Stimulated activated naive CD8-positive, alpha-beta T cell treated with anti-CD3 and anti-CD28 coated beads, Interleukin-15, Interleukin-2, amounts not matched to agents 100 ng/mL and 50 ng/mL, for 24 hours (primary cell): ENCODE results near the gene CIB4.

Experiments used
- H3K27ac Mint-ChIP-seq: one replicate; pipeline ENCODE4 v1.8.0; 2021; ENCODE audit warnings: mild to moderate bottlenecking, mixed read lengths
- H3K27me3 Mint-ChIP-seq: one replicate; pipeline ENCODE4 v1.8.0; 2021; ENCODE audit warnings: mixed read lengths
- H3K36me3 Mint-ChIP-seq: one replicate; pipeline ENCODE4 v1.8.0; 2021; ENCODE audit warnings: low read depth, mixed read lengths
- H3K4me1 Mint-ChIP-seq: one replicate; pipeline ENCODE4 v1.8.0; 2021; ENCODE audit warnings: low read depth, mixed read lengths
- H3K4me3 Mint-ChIP-seq: one replicate; pipeline ENCODE4 v1.8.0; 2021; ENCODE audit warnings: mild to moderate bottlenecking, mixed read lengths
- H3K9me3 Mint-ChIP-seq: one replicate; pipeline ENCODE4 v1.8.0; 2021; ENCODE audit warnings: mixed read lengths

The CIB4 gene

GRCh38 chr2:26627350-26628105 is 13.6 kb downstream of the CIB4 start:
- H3K4me1 Mint-ChIP-seq = no peaks in the 10 kb centered on the region
- no peaks in the 10 kb centered on the region for H3K36me3 Mint-ChIP-seq
- no peak overlapping the region for H3K27ac Mint-ChIP-seq
- H3K27me3 Mint-ChIP-seq = no peaks in the 10 kb centered on the region
- no peak overlapping the region for H3K4me3 Mint-ChIP-seq
- no peaks in the 10 kb centered on the region for H3K9me3 Mint-ChIP-seq

- no peaks in the 10 kb centered on the region for H3K36me3 Mint-ChIP-seq
- no peak overlapping the region for H3K27ac Mint-ChIP-seq
- H3K9me3 Mint-ChIP-seq = no peaks in the 10 kb centered on the region
- no peaks in the 10 kb centered on the region for H3K27me3 Mint-ChIP-seq
- H3K4me1 Mint-ChIP-seq = no peaks in the 10 kb centered on the region
- no peak overlapping the region for H3K4me3 Mint-ChIP-seq
These were observed 14.6 kb downstream of the CIB4 start for GRCh38 chr2:26626606-26627005.

GRCh38 chr2:26623541-26624495 is 17.3 kb downstream of the CIB4 start:
- Mint-ChIP-seq H3K27ac (no peak overlapping the region), H3K4me1 (no peaks in the 10 kb centered on the region), H3K36me3 (no peaks in the 10 kb centered on the region), H3K9me3 (no peaks in the 10 kb centered on the region), H3K27me3 (no peaks in the 10 kb centered on the region), H3K4me3 (no peak overlapping the region)

GRCh38 chr2:26621469-26622199 is 19.5 kb downstream of the CIB4 start:
- Mint-ChIP-seq H3K4me1 (no peaks in the 10 kb centered on the region), H3K27me3 (peaks cover 9% of the 10 kb centered on the region), H3K36me3 (no peaks in the 10 kb centered on the region), H3K9me3 (no peaks in the 10 kb centered on the region), H3K4me3 (no peak overlapping the region), H3K27ac (no peak overlapping the region)

- H3K4me3 Mint-ChIP-seq = no peak overlapping the region
- H3K27me3 Mint-ChIP-seq = peaks cover 10% of the 10 kb centered on the region
- H3K36me3 Mint-ChIP-seq = no peaks in the 10 kb centered on the region
- H3K9me3 Mint-ChIP-seq = no peaks in the 10 kb centered on the region
- no peak overlapping the region for H3K27ac Mint-ChIP-seq
- no peaks in the 10 kb centered on the region for H3K4me1 Mint-ChIP-seq
These were observed 21.0 kb downstream of the CIB4 start for GRCh38 chr2:26620031-26620605.

GRCh38 chr2:26619521-26619951 is 21.6 kb downstream of the CIB4 start:
- no peaks in the 10 kb centered on the region for H3K4me1 Mint-ChIP-seq
- H3K27me3 Mint-ChIP-seq = peaks cover 10% of the 10 kb centered on the region
- H3K36me3 Mint-ChIP-seq = no peaks in the 10 kb centered on the region
- no peak overlapping the region for H3K27ac Mint-ChIP-seq
- no peaks in the 10 kb centered on the region for H3K9me3 Mint-ChIP-seq
- H3K4me3 Mint-ChIP-seq = no peak overlapping the region

GRCh38 chr2:26619096-26619495 is 22.1 kb downstream of the CIB4 start:
- no peaks in the 10 kb centered on the region for H3K4me1 Mint-ChIP-seq
- H3K4me3 Mint-ChIP-seq = no peak overlapping the region
- H3K27me3 Mint-ChIP-seq = peaks cover 10% of the 10 kb centered on the region
- no peaks in the 10 kb centered on the region for H3K9me3 Mint-ChIP-seq
- no peaks in the 10 kb centered on the region for H3K36me3 Mint-ChIP-seq
- no peak overlapping the region for H3K27ac Mint-ChIP-seq

- Mint-ChIP-seq H3K4me3 (no peak overlapping the region), H3K27ac (no peak overlapping the region), H3K4me1 (no peaks in the 10 kb centered on the region), H3K36me3 (no peaks in the 10 kb centered on the region), H3K9me3 (no peaks in the 10 kb centered on the region), H3K27me3 (peaks cover 10% of the 10 kb centered on the region)
These were observed 22.6 kb downstream of the CIB4 start for GRCh38 chr2:26618611-26619010.

- Mint-ChIP-seq H3K27ac (no peak overlapping the region), H3K4me3 (no peak overlapping the region), H3K36me3 (no peaks in the 10 kb centered on the region), H3K27me3 (peaks cover 10% of the 10 kb centered on the region), H3K9me3 (no peaks in the 10 kb centered on the region), H3K4me1 (no peaks in the 10 kb centered on the region)
These were observed 23.5 kb downstream of the CIB4 start for GRCh38 chr2:26617588-26618083.

GRCh38 chr2:26616706-26617587 is 24.2 kb downstream of the CIB4 start:
- Mint-ChIP-seq H3K36me3 (no peaks in the 10 kb centered on the region), H3K4me1 (no peaks in the 10 kb centered on the region), H3K27me3 (peaks cover 10% of the 10 kb centered on the region), H3K9me3 (no peaks in the 10 kb centered on the region), H3K27ac (no peak overlapping the region), H3K4me3 (no peak overlapping the region)

- H3K4me3 Mint-ChIP-seq = no peak overlapping the region
- H3K27me3 Mint-ChIP-seq = peaks cover 10% of the 10 kb centered on the region
- H3K4me1 Mint-ChIP-seq = no peaks in the 10 kb centered on the region
- H3K9me3 Mint-ChIP-seq = no peaks in the 10 kb centered on the region
- H3K27ac Mint-ChIP-seq = no peak overlapping the region
- no peaks in the 10 kb centered on the region for H3K36me3 Mint-ChIP-seq
These were observed 25.1 kb downstream of the CIB4 start for GRCh38 chr2:26615860-26616705.

- Mint-ChIP-seq H3K27ac (no peak overlapping the region), H3K4me3 (no peak overlapping the region), H3K27me3 (peaks cover 10% of the 10 kb centered on the region), H3K9me3 (no peaks in the 10 kb centered on the region), H3K36me3 (no peaks in the 10 kb centered on the region), H3K4me1 (peaks cover 1% of the 10 kb centered on the region)
These were observed 25.8 kb downstream of the CIB4 start for GRCh38 chr2:26615336-26615859.
